ENCODE results near the gene ZNF354C. TPM values are rescaled to one million over a fixed set of nuclear protein-coding genes. Genes with fewer than 3 reads are reported as not detected.

The ZNF354C gene
- total and polyA plus RNA-seq, 2 of the 8 experiments (the other 6 are each of a cell fraction or from before 2014, with no cell fraction given) = 0.85 to 2.3 TPM

DNA sequence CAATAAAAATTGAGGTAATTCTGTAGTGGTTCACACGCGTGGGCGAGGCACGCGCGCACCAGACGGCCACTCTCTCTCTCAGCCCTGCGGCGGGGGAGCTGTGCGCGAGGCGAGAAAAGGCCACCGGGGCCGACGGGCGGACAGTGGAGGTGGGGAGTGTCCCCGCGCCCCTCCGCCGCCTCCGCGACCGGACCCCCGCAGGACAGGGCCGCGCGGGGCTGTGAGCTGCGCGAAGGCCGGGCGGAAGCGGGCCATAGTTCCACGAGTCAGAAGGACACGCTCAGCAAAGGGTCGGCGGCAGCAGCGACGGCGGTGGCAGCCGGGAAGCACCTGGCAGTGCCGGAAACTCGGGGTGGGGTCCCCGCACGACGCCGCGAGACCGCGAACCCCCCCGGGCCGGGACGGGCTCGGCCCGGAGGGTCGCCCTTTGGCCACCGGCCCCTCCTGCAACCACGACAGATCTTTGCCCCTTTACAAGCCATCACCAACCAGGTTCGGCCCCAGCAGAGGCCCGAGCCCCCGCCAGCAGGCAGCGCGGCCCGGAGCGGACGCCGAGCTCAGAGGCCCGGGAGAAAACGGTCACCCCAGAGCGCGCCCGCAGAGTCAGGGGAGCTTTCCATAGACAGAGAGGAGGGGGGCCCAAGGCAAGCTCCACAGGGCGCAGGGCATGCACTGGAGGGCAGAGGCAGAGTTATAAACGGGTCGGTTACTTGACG, 60.9 kb downstream of the ZNF354C start:
- Histone ChIP-seq H2BK5ac (ENCODE audit: low read depth, low read length) (no peak overlapping the region), H3K79me1 (ENCODE audit: low read depth, low read length) (no peaks in the 10 kb centered on the region), H4K91ac (replicated peaks; ENCODE audit: insufficient read length, low read length) (no peak overlapping the region), H2BK20ac (ENCODE audit: low read length) (no peak overlapping the region), H4K5ac (ENCODE audit: insufficient read length, low read depth, low read length) (no peak overlapping the region), H2AFZ (ENCODE audit: low read length) (no peak overlapping the region), H3K4ac (replicated peaks; ENCODE audit: insufficient read length, low read depth, low read length) (no peak overlapping the region), H3K4me2 (ENCODE audit: insufficient read depth in 1 of 2, low read depth in 2 of 2, low read length in 2 of 2) (no peak overlapping the region), H3K56ac (replicated peaks; ENCODE audit: insufficient read length, low read depth, low read length) (no peak overlapping the region), H2BK12ac (ENCODE audit: low read depth, low read length) (no peak overlapping the region), H3K27me3 (replicated peaks in 1 of 4; ENCODE audit: control insufficient read depth in 3 of 4, extremely low read depth in 1 of 4, insufficient read depth in 3 of 4, low read length in 3 of 4) (no peaks in the 10 kb centered on the region), H2AK5ac (ENCODE audit: low read depth, low read length) (no peak overlapping the region), H3K23me2 (ENCODE audit: low read depth, low read length) (no peaks in the 10 kb centered on the region), H3K4me1 (replicated peaks in 1 of 4; ENCODE audit: control insufficient read depth in 3 of 4, insufficient read depth in 4 of 4, low read length in 3 of 4) (no peaks in the 10 kb centered on the region), H3K36me3 (ENCODE audit: control insufficient read depth in 2 of 4, insufficient read depth in 4 of 4, low read length in 3 of 4) (0 out of 8 replicates have a peak, but pooled peaks cover 0 to 2% (median 0%) of the 10 kb centered on the region in 4 experiments), H3K18ac (ENCODE audit: extremely low read depth, low read length) (no peak overlapping the region), H2BK15ac (ENCODE audit: low read length) (no peak overlapping the region), H2BK120ac (replicated peaks; ENCODE audit: low read depth, low read length) (no peak overlapping the region), H3K27ac (ENCODE audit: low read depth, low read length) (no peak overlapping the region), H3K4me3 (ENCODE audit: extremely low read depth in 1 of 4, insufficient read depth in 2 of 4, low read depth in 3 of 4, low read length in 4 of 4) (no peak overlapping the region), H3K79me2 (ENCODE audit: control insufficient read depth in 1 of 2, insufficient read depth in 2 of 2, low read length in 2 of 2) (no peaks in the 10 kb centered on the region), H4K8ac (ENCODE audit: extremely low read depth, insufficient read depth, low read length) (no peak overlapping the region; the same call in 1 of the 2 replicates), H3K9ac (replicated peaks in 1 of 4; ENCODE audit: extremely low read depth in 1 of 4, low read depth in 3 of 4, low read length in 3 of 4) (no peak overlapping the region), H4K20me1 (replicated peaks in 1 of 2; ENCODE audit: control insufficient read depth in 1 of 2, insufficient read depth in 2 of 2, low read length in 2 of 2) (no peaks in the 10 kb centered on the region), H3K23ac (ENCODE audit: insufficient read length) (no peak overlapping the region), H3K14ac (ENCODE audit: insufficient read length) (no peak overlapping the region), H3K9me3 (ENCODE audit: insufficient read depth in 2 of 2, low read depth in 1 of 2, low read length in 1 of 2) (peaks cover 41 to 86% of the 10 kb centered on the region in 2 experiments)
- DNase-seq (ENCODE audit: low read depth in 1 of 2, low spot score in 2 of 2) (no peak), FAIRE-seq (no peak)
- ChIA-PET CTCF (ENCODE audit: partially characterized antibody) (interaction anchor here (1.0 kb wide), 1 partner anchor 11 kb away, joined by 3 read pairs; no protein-coding TSS in a partner anchor), POLR2A (ENCODE audit: partially characterized antibody) (no interaction called here)
- TF ChIP-seq CBX5 (IDR thresholded peaks at IDR 0.05; ENCODE audit: low read depth, low read length) = no peak
- TF ChIP-seq, protein P1, sequence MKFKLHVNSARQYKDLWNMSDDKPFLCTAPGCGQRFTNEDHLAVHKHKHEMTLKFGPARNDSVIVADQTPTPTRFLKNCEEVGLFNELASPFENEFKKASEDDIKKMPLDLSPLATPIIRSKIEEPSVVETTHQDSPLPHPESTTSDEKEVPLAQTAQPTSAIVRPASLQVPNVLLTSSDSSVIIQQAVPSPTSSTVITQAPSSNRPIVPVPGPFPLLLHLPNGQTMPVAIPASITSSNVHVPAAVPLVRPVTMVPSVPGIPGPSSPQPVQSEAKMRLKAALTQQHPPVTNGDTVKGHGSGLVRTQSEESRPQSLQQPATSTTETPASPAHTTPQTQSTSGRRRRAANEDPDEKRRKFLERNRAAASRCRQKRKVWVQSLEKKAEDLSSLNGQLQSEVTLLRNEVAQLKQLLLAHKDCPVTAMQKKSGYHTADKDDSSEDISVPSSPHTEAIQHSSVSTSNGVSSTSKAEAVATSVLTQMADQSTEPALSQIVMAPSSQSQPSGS (IDR thresholded peaks at IDR 0.05; ENCODE audit: low read length) = no peak
- no peak for TF ChIP-seq EP300 (IDR thresholded peaks at IDR 0.05; ENCODE audit: borderline replicate concordance in 1 of 2, low read depth in 2 of 2, low read length in 2 of 2)
- no peak for TF ChIP-seq GABPA (IDR thresholded peaks at IDR 0.05; ENCODE audit: borderline replicate concordance, insufficient read depth, low read length)
- TF ChIP-seq BACH1 (IDR thresholded peaks at IDR 0.05; ENCODE audit: low read length) = no peak
- no peak for TF ChIP-seq RFX5 (IDR thresholded peaks at IDR 0.05; ENCODE audit: borderline replicate concordance, low read depth, low read length)
- TF ChIP-seq, protein P2, sequence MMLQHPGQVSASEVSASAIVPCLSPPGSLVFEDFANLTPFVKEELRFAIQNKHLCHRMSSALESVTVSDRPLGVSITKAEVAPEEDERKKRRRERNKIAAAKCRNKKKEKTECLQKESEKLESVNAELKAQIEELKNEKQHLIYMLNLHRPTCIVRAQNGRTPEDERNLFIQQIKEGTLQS (IDR thresholded peaks at IDR 0.05; ENCODE audit: insufficient read depth, low read depth, low read length) = no peak
- no peak for TF ChIP-seq POU5F1 (IDR thresholded peaks at IDR 0.05; ENCODE audit: low read depth, low read length)
- TF ChIP-seq TEAD4 (IDR thresholded peaks at IDR 0.05; ENCODE audit: low read depth, low read length) = no peak
- no peak for TF ChIP-seq RAD21 (IDR thresholded peaks at IDR 0.05 in 1 of 2, conservative IDR thresholded peaks at IDR 0.05 in 1 of 2; ENCODE audit: low read depth in 2 of 2, low read length in 2 of 2)
- WGBS, 2 experiments (ENCODE audit: extremely low coverage in 1 of 2, insufficient coverage in 1 of 2, insufficient read length in 1 of 2, insufficient replicate concordance in 2 of 2, low coverage in 1 of 2, low lambda C conversion rate in 2 of 2, missing lambda C conversion rate in 1 of 2) = 97% methylated on average over 44 of the region's 75 CpGs; no CpG with 5 or more reads in 1 of the 2 experiments
